ENCODE results near the gene GNPAT.

GNPAT gene

DNA sequence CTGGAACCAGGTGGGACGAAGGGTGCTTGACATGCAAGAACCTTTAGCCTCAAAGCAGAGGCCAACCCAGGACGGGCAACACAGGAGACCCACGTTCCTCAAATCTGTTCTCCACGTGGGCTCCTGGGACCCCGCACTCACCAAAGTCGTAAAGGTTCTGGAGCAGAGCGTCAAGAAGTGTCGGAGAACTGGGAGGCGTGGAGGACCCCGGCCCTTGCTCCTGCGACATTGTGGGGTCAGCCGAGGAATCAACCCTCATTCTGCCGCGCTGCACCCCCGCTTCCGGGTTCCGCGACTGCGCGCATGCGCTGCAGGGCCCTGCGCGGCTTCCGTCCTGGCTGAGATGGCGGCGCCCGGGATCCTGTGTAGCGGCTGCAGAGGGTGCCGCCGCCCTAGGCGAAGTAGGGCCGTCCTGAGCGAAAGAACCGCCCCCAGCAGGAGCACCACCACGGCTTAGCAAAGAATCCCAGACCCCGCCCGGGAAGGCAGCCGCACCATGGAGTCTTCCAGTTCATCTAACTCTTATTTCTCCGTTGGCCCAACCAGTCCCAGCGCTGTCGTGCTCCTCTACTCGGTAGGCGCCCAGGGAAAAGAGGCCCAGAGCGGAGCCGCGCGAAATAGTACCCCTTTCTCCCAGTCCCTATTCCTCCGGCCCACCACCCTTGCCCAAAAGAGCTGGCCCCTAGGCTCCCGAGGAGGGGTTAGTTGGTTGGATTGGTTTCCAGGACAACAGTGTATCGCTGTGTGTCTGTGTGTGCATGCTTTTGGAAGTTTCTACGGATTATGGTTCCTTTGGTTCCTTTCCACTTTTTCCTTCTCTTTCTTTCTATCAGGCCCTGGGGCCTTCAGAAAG is at the start of gene GNPAT (continued):
- TF ChIP-seq ZIC2 (tag by site-specific recombination; IDR thresholded peaks at IDR 0.05) (peak; percentile 27; the same call in 1 of the 2 replicates), ZNF24 (tag by site-specific recombination; IDR thresholded peaks at IDR 0.05) (0 out of 2 replicates have a peak, but pooled peaks have one; percentile 13), OVOL3 (tag by site-specific recombination; IDR thresholded peaks at IDR 0.05) (0 out of 2 replicates have a peak, but pooled peaks have one; percentile 32), ZNF423 (tag by site-specific recombination; IDR thresholded peaks at IDR 0.05) (peak; percentile 64), HOXC10 (CRISPR knock-in tag; IDR thresholded peaks at IDR 0.05) (0 out of 2 replicates have a peak, but pooled peaks have one; percentile 24), ZBTB48 (tag by site-specific recombination; IDR thresholded peaks at IDR 0.05) (peak; percentile 96), ZNF16 (tag by site-specific recombination; IDR thresholded peaks at IDR 0.05; ENCODE audit: low read depth) (no peak), GLI4 (tag by site-specific recombination; IDR thresholded peaks at IDR 0.05) (peak; percentile 22; the same call in 1 of the 2 replicates), ZNF768 (tag by site-specific recombination; IDR thresholded peaks at IDR 0.05) (no peak), ZBTB8A (tag by site-specific recombination; IDR thresholded peaks at IDR 0.05) (peak; percentile 60), ZNF76 (tag by site-specific recombination; IDR thresholded peaks at IDR 0.05; ENCODE audit: borderline replicate concordance, low read depth) (peak; percentile 68; the same call in 1 of the 2 replicates), ZNF549 (tag by site-specific recombination; IDR thresholded peaks at IDR 0.05) (no peak), ZNF19 (tag by site-specific recombination; IDR thresholded peaks at IDR 0.05; ENCODE audit: low read depth) (no peak), SP7 (tag by site-specific recombination; IDR thresholded peaks at IDR 0.05) (peak; percentile 77), GLIS2 (tag by site-specific recombination; IDR thresholded peaks at IDR 0.05) (peak; percentile 82), ZNF266 (tag by site-specific recombination; IDR thresholded peaks at IDR 0.05; ENCODE audit: low read depth) (no peak), ZNF324 (tag by site-specific recombination; IDR thresholded peaks at IDR 0.05) (0 out of 2 replicates have a peak, but pooled peaks have one; percentile 40)
- TF ChIP-seq, protein P1, sequence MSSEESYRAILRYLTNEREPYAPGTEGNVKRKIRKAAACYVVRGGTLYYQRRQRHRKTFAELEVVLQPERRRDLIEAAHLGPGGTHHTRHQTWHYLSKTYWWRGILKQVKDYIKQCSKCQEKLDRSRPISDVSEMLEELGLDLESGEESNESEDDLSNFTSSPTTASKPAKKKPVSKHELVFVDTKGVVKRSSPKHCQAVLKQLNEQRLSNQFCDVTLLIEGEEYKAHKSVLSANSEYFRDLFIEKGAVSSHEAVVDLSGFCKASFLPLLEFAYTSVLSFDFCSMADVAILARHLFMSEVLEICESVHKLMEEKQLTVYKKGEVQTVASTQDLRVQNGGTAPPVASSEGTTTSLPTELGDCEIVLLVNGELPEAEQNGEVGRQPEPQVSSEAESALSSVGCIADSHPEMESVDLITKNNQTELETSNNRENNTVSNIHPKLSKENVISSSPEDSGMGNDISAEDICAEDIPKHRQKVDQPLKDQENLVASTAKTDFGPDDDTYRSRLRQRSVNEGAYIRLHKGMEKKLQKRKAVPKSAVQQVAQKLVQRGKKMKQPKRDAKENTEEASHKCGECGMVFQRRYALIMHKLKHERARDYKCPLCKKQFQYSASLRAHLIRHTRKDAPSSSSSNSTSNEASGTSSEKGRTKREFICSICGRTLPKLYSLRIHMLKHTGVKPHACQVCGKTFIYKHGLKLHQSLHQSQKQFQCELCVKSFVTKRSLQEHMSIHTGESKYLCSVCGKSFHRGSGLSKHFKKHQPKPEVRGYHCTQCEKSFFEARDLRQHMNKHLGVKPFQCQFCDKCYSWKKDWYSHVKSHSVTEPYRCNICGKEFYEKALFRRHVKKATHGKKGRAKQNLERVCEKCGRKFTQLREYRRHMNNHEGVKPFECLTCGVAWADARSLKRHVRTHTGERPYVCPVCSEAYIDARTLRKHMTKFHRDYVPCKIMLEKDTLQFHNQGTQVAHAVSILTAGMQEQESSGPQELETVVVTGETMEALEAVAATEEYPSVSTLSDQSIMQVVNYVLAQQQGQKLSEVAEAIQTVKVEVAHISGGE (tag by site-specific recombination; conservative IDR thresholded peaks at IDR 0.05; ENCODE audit: low read depth): peak; percentile 58; the same call in 1 of the 2 replicates
- TF ChIP-seq, protein P2, sequence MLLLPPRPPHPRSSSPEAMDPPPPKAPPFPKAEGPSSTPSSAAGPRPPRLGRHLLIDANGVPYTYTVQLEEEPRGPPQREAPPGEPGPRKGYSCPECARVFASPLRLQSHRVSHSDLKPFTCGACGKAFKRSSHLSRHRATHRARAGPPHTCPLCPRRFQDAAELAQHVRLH (tag by site-specific recombination; IDR thresholded peaks at IDR 0.05): 0 out of 2 replicates have a peak, but pooled peaks have one; percentile 54
- TF ChIP-seq, protein P3, sequence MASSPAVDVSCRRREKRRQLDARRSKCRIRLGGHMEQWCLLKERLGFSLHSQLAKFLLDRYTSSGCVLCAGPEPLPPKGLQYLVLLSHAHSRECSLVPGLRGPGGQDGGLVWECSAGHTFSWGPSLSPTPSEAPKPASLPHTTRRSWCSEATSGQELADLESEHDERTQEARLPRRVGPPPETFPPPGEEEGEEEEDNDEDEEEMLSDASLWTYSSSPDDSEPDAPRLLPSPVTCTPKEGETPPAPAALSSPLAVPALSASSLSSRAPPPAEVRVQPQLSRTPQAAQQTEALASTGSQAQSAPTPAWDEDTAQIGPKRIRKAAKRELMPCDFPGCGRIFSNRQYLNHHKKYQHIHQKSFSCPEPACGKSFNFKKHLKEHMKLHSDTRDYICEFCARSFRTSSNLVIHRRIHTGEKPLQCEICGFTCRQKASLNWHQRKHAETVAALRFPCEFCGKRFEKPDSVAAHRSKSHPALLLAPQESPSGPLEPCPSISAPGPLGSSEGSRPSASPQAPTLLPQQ (tag by site-specific recombination; IDR thresholded peaks at IDR 0.05): peak; percentile 79
- TF ChIP-seq, protein P4, sequence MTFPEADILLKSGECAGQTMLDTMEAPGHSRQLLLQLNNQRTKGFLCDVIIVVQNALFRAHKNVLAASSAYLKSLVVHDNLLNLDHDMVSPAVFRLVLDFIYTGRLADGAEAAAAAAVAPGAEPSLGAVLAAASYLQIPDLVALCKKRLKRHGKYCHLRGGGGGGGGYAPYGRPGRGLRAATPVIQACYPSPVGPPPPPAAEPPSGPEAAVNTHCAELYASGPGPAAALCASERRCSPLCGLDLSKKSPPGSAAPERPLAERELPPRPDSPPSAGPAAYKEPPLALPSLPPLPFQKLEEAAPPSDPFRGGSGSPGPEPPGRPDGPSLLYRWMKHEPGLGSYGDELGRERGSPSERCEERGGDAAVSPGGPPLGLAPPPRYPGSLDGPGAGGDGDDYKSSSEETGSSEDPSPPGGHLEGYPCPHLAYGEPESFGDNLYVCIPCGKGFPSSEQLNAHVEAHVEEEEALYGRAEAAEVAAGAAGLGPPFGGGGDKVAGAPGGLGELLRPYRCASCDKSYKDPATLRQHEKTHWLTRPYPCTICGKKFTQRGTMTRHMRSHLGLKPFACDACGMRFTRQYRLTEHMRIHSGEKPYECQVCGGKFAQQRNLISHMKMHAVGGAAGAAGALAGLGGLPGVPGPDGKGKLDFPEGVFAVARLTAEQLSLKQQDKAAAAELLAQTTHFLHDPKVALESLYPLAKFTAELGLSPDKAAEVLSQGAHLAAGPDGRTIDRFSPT (tag by site-specific recombination; IDR thresholded peaks at IDR 0.05): peak; percentile 61; the same call in 1 of the 2 replicates
- TF ChIP-seq, protein P5, sequence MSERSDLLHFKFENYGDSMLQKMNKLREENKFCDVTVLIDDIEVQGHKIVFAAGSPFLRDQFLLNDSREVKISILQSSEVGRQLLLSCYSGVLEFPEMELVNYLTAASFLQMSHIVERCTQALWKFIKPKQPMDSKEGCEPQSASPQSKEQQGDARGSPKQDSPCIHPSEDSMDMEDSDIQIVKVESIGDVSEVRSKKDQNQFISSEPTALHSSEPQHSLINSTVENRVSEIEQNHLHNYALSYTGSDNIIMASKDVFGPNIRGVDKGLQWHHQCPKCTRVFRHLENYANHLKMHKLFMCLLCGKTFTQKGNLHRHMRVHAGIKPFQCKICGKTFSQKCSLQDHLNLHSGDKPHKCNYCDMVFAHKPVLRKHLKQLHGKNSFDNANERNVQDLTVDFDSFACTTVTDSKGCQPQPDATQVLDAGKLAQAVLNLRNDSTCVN (tag by site-specific recombination; optimal IDR thresholded peaks at IDR 0.05): peak; percentile 59
- TF ChIP-seq, protein P6, sequence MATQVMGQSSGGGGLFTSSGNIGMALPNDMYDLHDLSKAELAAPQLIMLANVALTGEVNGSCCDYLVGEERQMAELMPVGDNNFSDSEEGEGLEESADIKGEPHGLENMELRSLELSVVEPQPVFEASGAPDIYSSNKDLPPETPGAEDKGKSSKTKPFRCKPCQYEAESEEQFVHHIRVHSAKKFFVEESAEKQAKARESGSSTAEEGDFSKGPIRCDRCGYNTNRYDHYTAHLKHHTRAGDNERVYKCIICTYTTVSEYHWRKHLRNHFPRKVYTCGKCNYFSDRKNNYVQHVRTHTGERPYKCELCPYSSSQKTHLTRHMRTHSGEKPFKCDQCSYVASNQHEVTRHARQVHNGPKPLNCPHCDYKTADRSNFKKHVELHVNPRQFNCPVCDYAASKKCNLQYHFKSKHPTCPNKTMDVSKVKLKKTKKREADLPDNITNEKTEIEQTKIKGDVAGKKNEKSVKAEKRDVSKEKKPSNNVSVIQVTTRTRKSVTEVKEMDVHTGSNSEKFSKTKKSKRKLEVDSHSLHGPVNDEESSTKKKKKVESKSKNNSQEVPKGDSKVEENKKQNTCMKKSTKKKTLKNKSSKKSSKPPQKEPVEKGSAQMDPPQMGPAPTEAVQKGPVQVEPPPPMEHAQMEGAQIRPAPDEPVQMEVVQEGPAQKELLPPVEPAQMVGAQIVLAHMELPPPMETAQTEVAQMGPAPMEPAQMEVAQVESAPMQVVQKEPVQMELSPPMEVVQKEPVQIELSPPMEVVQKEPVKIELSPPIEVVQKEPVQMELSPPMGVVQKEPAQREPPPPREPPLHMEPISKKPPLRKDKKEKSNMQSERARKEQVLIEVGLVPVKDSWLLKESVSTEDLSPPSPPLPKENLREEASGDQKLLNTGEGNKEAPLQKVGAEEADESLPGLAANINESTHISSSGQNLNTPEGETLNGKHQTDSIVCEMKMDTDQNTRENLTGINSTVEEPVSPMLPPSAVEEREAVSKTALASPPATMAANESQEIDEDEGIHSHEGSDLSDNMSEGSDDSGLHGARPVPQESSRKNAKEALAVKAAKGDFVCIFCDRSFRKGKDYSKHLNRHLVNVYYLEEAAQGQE (tag by site-specific recombination; IDR thresholded peaks at IDR 0.05): peak; percentile 43; the same call in 1 of the 2 replicates
- TF ChIP-seq, protein P7, sequence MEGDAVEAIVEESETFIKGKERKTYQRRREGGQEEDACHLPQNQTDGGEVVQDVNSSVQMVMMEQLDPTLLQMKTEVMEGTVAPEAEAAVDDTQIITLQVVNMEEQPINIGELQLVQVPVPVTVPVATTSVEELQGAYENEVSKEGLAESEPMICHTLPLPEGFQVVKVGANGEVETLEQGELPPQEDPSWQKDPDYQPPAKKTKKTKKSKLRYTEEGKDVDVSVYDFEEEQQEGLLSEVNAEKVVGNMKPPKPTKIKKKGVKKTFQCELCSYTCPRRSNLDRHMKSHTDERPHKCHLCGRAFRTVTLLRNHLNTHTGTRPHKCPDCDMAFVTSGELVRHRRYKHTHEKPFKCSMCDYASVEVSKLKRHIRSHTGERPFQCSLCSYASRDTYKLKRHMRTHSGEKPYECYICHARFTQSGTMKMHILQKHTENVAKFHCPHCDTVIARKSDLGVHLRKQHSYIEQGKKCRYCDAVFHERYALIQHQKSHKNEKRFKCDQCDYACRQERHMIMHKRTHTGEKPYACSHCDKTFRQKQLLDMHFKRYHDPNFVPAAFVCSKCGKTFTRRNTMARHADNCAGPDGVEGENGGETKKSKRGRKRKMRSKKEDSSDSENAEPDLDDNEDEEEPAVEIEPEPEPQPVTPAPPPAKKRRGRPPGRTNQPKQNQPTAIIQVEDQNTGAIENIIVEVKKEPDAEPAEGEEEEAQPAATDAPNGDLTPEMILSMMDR (tag by site-specific recombination; IDR thresholded peaks at IDR 0.05): peak; percentile 34; the same call in 1 of the 2 replicates

All from HEK293 (cell line).